ENCODE data around the gene SLC8A1. TPM values are rescaled to one million over a fixed set of nuclear protein-coding genes. Genes with fewer than 3 reads are reported as not detected.

The SLC8A1 gene
- total RNA-seq, 1 donor from 2014 or later: 53.8 TPM

GRCh38 chr2:40303746-40304145, 148.1 kb downstream of the SLC8A1 start:
- no peaks in the 10 kb centered on the region for H3K27me3 ChIP-seq
- intact Hi-C loops (cut with DNase I): no loop called here
- no peak overlapping the region for H3K4me3 ChIP-seq
- H3K27ac ChIP-seq: no peak overlapping the region
- DNase-seq (no peak), ATAC-seq (no peak)
- no peaks in the 10 kb centered on the region for H3K9me3 ChIP-seq
- no peaks in the 10 kb centered on the region for H3K4me1 ChIP-seq
- TF ChIP-seq, protein P1, sequence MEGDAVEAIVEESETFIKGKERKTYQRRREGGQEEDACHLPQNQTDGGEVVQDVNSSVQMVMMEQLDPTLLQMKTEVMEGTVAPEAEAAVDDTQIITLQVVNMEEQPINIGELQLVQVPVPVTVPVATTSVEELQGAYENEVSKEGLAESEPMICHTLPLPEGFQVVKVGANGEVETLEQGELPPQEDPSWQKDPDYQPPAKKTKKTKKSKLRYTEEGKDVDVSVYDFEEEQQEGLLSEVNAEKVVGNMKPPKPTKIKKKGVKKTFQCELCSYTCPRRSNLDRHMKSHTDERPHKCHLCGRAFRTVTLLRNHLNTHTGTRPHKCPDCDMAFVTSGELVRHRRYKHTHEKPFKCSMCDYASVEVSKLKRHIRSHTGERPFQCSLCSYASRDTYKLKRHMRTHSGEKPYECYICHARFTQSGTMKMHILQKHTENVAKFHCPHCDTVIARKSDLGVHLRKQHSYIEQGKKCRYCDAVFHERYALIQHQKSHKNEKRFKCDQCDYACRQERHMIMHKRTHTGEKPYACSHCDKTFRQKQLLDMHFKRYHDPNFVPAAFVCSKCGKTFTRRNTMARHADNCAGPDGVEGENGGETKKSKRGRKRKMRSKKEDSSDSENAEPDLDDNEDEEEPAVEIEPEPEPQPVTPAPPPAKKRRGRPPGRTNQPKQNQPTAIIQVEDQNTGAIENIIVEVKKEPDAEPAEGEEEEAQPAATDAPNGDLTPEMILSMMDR (IDR thresholded peaks at IDR 0.05): no peak
- no peaks in the 10 kb centered on the region for H3K36me3 ChIP-seq

- H3K4me3 ChIP-seq: no peak overlapping the region
- H3K27me3 ChIP-seq: no peaks in the 10 kb centered on the region
- H3K27ac ChIP-seq: no peak overlapping the region
- DNase-seq (no peak), ATAC-seq (no peak)
- intact Hi-C loops (cut with DNase I): no loop called here
- H3K4me1 ChIP-seq: no peaks in the 10 kb centered on the region
- TF ChIP-seq, protein P1 (IDR thresholded peaks at IDR 0.05): no peak
- H3K36me3 ChIP-seq: no peaks in the 10 kb centered on the region
- H3K9me3 ChIP-seq: no peaks in the 10 kb centered on the region
Observed at GRCh38 chr2:40302751-40303325, 149.1 kb downstream of the SLC8A1 start.

- Histone ChIP-seq H3K36me3 (no peaks in the 10 kb centered on the region), H3K27ac (no peak overlapping the region), H3K4me1 (no peaks in the 10 kb centered on the region), H3K27me3 (no peaks in the 10 kb centered on the region), H3K9me3 (no peaks in the 10 kb centered on the region), H3K4me3 (no peak overlapping the region)
- TF ChIP-seq, protein P1 (IDR thresholded peaks at IDR 0.05): no peak
- ATAC-seq: no peak
- no peak for DNase-seq
- intact Hi-C loops (cut with DNase I): no loop called here
Observed at GRCh38 chr2:40300391-40300790, 151.5 kb downstream of the SLC8A1 start.

DNA sequence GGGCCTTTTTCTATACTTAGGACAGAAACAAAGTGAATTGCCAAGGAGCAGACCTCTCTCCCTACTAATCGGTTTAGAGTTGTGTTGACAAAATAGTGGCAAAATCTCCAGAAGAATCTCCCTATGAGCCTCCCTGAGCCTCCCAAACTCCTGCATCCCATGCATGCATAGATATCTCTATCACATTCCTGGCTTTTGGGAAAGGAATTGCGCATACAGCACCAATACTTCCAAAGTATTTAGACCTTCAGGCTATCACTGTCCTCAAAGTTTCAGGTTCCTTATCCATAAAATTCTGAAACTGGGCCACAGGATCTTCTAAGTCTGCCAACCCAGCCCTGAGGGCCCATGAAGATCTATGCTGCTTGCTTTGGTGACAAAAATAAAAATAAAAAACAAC, 152.1 kb downstream of the SLC8A1 start:
- no peak for ATAC-seq
- Histone ChIP-seq H3K27ac (no peak overlapping the region), H3K27me3 (no peaks in the 10 kb centered on the region), H3K4me3 (no peak overlapping the region), H3K36me3 (no peaks in the 10 kb centered on the region), H3K9me3 (no peaks in the 10 kb centered on the region), H3K4me1 (no peaks in the 10 kb centered on the region)
- intact Hi-C loops (cut with DNase I): no loop called here
- TF ChIP-seq, protein P1 (IDR thresholded peaks at IDR 0.05): no peak
- DNase-seq: no peak

- TF ChIP-seq, protein P1 (IDR thresholded peaks at IDR 0.05): no peak
- no peaks in the 10 kb centered on the region for H3K27me3 ChIP-seq
- no peak overlapping the region for H3K27ac ChIP-seq
- intact Hi-C loops (cut with DNase I): no loop called here
- no peaks in the 10 kb centered on the region for H3K4me1 ChIP-seq
- ATAC-seq (no peak), DNase-seq (no peak)
- H3K36me3 ChIP-seq: no peaks in the 10 kb centered on the region
- H3K9me3 ChIP-seq: no peaks in the 10 kb centered on the region
- H3K4me3 ChIP-seq: no peak overlapping the region
Observed at GRCh38 chr2:40299173-40299572, 152.7 kb downstream of the SLC8A1 start.

- H3K27me3 ChIP-seq: no peaks in the 10 kb centered on the region
- no peak overlapping the region for H3K4me3 ChIP-seq
- intact Hi-C loops (cut with DNase I): no loop called here
- no peaks in the 10 kb centered on the region for H3K9me3 ChIP-seq
- H3K27ac ChIP-seq: no peak overlapping the region
- ATAC-seq: no peak
- H3K4me1 ChIP-seq: no peaks in the 10 kb centered on the region
- TF ChIP-seq, protein P1 (IDR thresholded peaks at IDR 0.05): no peak
- no peak for DNase-seq
- no peaks in the 10 kb centered on the region for H3K36me3 ChIP-seq
Observed at GRCh38 chr2:40298026-40298425, 153.9 kb downstream of the SLC8A1 start.
